HG02840 (cell line): Measurements from ENCODE around the gene IFT80.
"Not testable (repeated sequence)": the region's sequence is repeated elsewhere in the genome, so short reads cannot be mapped to it uniquely, and the experiment has no call there.

Experiments used
- ATAC-seq: cut with Tn5 transposase; IDR thresholded peaks from one replicate; pipeline ENCODE4 v1.9.1; 2021; ENCODE audit warnings: mild to moderate bottlenecking, moderate library complexity, moderate number of reproducible peaks; ENCODE audit not compliant: unreplicated experiment, low FRiP score

Gene IFT80

DNA sequence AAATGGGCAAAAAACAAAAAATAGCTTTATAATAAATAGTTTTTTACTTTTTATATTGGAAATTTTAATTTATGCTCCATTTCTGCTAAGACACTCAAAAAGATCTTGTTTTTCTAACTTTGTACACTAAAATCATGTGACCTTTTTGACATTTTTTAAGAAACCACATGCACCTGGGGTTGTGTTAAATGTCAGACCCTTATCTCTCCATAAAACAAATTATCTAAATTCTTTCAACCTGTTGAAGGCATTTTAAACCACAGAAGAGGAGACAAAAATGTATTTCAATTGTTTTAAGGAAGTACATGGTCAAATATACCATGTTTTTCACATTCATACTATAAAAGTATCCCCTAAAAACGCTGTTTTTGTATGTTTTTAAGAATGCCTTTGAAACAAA lies 29.2 kb downstream of the IFT80 start:
- ATAC-seq: no peak

DNA sequence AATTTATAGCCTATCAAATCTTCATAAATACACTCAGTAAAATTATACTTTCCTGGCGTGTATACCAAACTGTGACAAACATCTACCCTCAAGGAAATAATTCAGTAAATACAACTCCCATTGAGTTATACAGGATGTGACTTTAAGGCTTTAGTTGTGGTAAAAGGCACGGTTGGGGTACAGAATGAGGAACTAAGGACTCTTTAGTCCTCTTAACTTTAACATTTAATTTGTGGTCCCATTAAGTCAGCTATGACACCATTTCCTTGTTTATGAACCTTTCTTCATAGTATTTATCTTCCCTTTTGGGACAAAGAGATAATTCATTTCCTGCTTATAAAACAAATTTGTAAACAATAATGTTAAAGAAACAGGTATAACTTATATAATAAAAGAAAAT lies 30.2 kb downstream of the IFT80 start:
- ATAC-seq: no peak

DNA sequence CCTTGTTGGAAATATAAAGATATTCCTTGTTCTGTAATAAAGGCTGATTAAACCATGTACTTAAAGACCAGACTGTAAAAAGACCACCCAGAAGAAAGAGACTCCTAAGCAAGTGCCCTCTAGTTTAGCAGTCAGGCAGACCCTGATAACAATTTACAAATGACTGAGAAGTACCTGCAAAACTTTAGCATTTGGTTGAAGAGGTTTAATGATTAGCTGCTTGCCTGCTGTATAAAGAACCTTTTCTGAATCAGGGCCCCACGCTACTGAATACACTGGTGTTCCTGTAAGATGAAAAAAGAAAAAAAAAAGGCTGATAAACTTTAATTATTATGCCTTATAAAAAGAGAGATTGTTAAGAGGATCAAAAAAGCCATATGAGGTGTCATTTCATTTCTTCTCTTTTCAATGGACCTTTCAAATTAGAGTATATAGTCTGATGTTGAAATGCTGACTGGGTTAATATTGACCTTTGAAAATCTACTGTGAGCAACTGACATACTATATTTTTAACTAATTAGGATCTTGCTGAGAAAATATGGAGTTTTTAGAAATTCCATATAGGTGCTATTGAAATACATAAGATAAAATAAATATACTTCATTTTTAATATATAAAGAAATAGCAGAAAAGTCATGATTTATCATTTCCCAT lies 33.0 kb downstream of the IFT80 start:
- no peak for ATAC-seq

DNA sequence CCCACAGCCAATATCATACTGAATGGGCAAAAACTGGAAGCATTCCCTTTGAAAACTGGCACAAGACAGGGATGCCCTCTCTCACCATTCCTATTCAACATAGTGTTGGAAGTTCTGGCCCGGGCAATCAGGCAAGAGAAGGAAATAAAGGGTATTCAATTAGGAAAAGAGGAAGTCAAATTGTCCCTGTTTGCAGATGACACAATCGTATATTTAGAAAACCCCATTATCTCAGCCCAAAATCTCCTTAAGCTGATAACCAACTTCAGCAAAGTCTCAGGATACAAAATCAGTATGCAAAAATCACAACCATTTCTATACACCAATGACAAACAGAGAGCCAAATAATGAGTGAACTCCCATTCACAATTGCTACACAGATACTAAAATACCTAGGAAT lies 36.1 kb downstream of the IFT80 start:
- not testable (repeated sequence) for ATAC-seq

DNA sequence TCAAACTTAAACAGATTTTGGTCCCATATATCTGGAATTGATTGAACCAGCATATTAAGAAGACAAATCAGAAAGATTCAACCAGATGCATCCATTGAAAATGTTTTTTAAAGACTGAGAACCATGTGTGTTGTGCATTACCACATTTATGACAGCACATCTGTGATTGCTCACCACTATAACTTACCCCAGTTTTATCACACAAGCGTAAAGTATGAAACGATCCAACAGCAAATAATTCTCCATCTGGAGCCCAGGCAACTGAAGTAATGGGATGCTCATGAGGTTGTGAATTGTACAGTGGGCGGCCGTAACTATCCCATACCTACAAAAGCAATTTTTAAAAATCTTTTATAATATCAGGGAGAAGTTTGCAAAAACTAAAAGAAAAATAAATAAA lies 43.2 kb downstream of the IFT80 start:
- no peak for ATAC-seq

DNA sequence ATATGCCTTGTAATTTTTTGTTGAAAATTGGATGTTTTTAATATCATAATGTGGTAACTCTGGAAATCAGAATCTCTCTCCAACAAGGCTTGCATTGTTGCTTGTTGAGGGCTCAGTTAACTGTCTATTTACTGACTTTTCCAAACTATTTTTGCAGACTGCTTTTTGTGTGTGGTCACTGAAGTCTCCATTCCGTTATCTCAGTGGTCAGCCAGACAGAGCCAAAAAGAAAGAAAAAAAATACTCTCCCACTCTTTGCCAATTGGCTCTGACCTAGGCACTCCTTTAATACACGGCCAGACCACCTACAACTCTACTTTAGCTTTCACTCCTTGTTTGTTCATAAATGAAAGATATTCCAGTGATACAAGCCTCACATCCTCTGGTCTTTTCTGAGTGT lies 52.5 kb downstream of the IFT80 start:
- no peak for ATAC-seq

DNA sequence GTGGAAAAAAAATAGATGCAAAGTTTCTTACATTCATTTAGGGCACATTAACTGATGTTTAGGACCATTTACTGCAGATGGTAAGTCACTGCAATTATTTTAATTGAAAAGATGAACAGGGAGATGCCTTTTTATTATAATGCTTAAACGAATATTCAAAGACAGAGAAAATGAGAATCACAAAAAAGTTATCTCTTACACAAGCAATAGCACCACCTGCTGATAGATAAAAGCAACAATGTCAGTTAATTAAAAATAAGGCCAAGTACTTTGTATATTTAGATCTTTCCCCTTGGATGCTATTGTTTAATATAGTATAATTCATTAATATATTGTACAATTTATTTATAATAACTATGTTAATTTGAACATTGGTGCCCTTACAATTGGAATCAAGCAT lies 55.9 kb downstream of the IFT80 start:
- ATAC-seq: no peak

DNA sequence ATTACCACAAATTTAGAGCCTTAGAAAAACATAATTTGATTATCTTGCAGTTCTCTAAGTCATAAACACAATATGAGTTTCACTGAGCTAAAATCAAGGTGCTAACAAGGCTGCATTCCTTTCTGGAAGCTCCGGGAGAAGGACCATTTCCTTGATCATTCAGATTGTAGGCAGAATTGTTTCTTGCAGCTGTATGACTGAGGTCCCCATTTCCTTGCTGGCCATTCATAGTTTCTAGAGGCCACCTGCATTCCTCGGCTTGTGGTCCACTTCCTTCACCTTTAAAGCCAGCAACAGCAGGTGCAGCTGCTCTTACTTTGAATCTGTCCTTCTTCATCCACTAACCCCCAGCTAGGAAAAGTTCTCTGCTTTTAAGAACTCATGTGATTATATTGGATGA lies 58.7 kb downstream of the IFT80 start:
- no peak for ATAC-seq

DNA sequence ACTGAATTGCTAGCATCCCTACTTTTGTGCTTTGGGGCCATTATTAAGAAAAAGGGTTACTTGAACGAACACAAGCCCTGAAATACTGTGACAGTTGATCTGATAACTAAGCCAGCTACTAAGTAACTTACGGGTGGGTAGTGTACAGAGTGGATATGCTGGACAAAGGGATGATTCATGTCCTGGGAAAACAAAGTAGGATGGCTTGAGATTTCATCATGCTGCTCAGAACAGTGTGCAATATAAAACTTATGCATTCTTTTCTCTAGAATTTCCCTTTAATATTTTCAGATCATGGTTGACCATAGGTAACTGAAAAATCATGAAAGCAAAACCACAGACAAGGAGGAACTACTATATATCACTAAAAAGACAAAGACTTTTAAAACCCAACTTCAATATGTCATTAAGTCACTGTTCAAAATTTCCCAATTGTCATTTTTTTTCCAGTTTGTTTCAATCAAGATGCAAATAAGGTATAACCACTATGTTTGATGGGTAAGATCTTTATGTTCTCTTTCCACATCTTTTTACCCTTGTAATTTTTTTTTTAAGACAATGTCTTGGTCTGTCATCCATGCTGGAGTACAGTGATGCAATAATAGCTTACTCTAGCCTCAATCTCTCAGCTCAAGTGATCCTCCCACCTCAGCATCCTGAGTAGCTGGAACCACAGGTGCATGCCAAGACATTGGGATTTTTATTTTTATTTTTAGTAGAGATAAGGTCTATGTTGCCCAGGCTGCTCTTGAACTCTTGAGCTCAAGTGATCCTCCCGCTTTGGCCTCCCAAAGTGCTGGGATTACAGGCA lies 67.7 kb downstream of the IFT80 start:
- ATAC-seq: no peak

DNA sequence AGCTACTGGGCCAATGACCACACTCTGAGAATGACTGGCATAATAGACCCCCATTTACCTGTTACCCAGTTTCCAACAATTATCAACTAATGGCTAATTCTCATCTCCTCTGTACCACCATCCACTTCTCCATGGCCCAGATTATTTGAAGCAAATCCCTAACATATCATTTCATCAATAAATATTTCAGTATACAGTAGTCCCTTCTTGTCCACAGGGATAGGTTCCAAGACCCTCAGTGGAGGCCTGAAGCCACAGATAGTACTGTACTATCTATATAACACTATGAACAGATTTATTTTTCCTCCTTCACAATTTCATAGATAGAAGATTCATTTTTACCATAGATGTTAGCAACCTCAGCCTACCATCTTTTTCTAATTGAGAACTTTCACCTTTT lies 68.3 kb downstream of the IFT80 start:
- ATAC-seq: no peak

DNA sequence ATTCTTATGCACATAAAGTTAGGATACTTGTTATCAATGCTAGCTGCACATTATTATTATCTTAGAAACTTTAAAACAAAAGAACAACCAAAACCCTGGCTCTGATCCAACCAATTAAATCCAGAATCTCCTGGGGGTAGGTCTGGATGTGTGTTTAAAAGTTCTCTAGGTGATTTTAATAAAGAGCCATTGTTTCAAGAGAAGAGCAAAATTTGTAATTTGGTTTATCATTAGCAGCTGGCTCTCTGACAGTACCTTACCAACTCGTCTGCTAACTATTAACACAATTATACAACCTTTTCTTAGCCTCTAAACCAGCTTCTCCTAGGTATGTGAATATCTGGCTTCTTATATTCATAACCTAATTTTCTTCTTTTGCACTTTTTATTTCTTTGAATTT lies 68.9 kb downstream of the IFT80 start:
- ATAC-seq: no peak

DNA sequence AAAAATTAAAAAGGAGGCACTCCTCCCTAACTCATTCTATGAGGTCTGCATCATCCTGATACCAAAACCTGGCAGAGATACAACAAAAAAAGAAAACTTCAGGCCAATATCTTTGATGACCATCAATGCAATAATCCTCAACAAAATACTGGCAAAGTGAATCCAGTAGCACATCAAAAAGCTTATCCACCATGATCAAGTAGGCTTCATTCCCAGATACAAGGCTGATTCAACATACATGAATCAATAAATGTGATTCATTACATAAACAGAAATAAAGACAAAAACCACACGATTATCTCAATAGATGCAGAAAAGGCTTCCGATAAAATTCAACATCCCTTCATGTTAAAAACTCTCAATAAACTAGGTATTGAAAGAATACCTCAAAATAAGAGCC lies 72.7 kb downstream of the IFT80 start:
- ATAC-seq: not testable (repeated sequence)

DNA sequence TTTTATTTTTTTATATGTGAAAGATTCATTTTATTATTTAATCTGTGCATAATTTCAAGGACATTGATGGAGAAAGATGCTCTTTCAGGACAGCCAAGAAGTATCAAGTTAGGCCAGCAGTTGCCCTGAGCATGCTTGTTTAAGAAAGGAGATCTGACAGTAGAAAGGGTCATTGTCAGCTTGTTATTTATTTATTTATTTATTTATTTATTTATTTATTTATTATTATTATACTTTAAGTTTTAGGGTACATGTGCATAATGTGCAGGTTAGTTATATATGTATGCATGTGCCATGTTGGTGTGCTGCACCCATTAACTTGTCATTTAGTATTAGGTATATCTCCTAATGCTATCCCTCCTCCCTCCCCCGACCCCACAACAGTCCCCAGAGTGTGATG lies 77.2 kb downstream of the IFT80 start:
- ATAC-seq: not testable (repeated sequence)

DNA sequence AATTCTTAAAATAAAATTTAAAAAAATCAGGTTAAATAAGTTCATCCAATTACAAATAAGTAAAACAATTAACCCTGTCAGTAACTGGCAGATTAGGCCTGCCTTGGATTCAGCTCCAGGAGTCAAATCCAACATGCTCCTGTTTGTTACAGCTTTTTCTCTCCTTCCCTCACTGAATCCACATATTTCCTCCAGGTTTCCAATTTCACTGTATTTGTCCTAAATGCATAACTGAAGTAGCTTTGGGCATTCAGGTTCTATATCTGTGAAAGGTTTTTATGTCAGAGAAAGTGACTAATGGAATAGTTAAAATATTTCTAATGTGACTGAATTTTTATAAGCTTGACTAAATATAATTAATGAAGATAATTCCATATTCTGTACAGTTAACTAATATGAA lies 79.7 kb downstream of the IFT80 start:
- ATAC-seq: no peak

DNA sequence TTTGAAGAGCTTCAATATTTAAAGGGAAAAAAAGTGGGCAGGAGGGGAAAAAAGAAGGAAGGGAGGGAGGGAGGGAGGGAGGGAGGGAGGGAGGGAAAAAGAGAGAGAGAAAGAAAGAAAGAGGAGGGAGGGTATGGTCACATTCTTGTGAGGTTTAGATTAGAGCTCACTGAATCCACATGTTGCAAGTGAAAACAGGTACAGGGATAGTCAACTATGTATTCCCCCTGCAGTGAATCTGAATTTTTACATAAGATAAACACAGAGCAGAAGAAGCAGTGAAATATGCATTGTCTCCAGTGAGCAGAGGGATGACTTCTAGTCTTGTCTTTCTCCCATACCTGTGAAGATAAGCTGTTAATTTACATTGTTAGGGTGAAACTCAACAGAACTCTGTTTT lies 84.0 kb downstream of the IFT80 start:
- ATAC-seq: no peak

DNA sequence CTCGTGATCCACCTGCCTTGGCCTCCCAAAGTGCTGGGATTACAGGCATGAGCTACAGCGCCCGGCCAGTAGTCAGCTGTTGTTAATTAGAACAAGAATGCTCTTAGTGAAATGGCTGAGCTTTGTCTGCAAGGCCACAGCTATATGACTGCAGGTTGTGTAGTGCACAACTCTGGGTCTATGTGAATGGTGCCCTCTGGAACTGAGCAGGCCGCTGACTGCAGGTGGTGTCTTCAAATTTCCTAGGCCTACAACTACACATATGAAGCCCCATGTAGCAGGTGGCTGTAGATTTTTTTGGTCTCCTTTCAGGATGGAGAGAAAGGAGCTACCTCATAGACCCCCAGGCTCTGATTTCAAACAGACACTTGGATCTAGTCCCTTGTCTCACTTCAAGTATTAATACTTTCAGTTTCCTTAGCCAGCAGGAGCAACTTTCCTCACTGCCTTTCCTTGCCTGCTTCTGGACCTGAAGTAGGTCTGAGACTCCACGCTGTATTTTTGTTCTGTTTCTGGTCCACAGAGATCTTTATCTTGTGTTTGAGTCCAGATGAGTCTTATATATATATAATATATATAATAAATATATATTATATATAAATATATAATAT lies 86.9 kb downstream of the IFT80 start:
- ATAC-seq: no peak

DNA sequence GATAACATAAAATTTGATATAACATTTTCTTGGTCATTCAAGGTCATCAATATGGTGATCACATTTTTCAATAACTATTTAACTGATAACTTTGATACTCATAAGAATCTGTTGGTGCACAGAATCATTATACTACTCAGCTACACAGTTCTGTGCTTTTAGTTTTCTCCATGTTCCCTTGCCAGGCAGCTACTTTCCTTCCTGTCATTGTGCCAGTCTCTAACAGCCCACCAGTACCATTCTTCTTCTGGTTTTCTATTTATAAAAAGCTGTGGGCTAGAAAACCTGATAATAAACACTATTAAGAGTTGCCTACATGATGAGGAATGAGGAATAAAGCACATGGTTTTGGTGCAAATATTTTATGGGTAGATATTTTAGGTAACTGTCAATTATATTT lies 96.2 kb downstream of the IFT80 start:
- ATAC-seq: no peak

DNA sequence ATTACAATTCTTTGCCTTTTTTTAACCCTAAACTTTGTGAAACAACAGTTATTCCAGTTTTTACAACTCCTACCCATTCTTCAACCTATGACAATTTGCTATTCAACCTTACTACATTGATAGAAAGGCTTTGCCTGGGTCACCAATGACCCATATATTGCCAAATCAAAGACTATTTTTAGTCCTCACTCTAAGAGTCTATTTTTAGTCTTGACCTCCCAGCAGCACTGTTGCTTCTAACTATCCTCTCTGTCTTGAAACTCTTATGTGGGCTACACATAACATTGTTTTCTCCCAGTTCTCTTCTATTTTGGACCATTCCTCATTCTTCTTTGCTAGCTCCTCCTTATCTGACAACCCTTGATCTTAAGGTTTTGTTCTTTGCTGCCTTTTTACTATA lies 102.4 kb downstream of the IFT80 start:
- no peak for ATAC-seq

DNA sequence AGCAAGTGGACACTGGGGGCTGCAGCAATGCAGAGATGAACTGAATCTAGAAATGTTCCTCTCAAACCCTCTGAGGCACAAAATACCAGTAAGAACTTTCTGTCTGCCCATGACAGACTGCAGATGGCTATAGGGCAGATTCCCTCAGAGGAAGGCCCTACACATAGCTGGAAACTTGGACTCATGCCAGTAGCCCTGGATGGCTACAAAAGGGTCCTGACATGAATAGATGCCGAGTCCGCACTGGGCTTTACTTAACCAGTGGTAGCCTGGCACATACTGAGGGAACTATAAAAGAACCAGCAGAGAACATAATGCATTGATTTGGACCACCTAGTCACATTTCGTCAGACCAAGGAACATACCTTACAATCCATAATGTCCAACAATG lies 107.1 kb downstream of the IFT80 start:
- ATAC-seq: no peak

DNA sequence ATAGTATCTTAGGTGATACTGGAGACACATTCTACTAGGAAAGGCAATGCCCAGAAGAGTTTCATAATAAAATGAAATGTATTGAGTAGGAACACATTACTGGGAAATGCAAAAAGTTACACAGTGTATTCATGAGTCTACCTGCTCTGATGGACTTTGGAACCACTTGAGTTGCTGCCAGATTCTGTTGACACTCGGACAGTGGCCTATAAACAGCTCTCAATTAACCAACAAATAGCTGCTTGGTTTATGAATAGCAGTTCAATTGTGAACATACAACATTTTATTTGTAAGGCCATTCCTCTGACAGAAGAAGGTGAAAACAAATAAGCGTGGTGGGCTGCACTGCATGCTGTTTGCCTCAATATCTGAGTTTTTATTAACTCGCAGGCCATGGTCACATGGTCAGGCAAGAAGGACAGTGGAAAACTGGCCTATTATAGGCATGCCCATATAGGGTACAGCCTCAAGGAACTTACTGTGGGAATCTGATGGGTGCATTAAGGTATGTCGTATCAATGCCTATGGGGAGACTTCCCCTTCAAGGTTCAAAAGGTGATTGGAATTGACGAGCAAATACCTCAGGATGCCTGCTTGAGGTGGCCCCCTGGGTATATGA lies 107.6 kb downstream of the IFT80 start:
- no peak for ATAC-seq

DNA sequence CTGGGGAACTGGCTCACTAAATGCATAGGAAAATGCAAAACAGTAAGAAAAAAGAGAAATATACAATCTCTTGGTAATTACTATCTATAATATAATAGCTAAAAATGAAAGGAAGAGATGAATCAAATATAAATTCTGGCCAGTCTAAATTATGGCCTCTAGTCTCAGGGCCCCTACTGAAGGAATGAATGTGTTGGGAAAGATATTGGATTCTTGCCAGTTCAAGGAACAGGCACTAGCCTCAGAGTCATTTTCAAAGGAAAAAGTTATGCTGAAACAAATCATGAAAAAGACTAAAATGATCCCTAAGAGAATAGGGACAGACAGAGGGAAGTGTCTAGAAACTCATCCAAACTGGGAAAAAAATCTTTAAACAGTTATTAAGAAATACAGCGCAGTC lies 111.4 kb downstream of the IFT80 start:
- ATAC-seq: no peak
